SK-N-MC (cell line): ENCODE data around the gene SPTLC2.

Experiments
- EZH2 ChIP-seq: fragments of 200-600 bp; sonication (generic); IDR thresholded peaks from one replicate; pipeline ENCODE4 v1.6.1; 2017; ENCODE audit warnings: antibody characterized with exemption
- FOXP2 ChIP-seq: optimal IDR thresholded peaks from 2 replicates; pipeline ENCODE3; 2011; ENCODE audit warnings: mild to moderate bottlenecking, moderate library complexity; ENCODE audit not compliant: insufficient read depth; ENCODE audit errors: extremely low read length, control extremely low read depth
- POLR2AphosphoS5 ChIP-seq: IDR thresholded peaks from 2 replicates; pipeline ENCODE4 v1.6.1; 2012; ENCODE audit warnings: mild to moderate bottlenecking, low read depth, low read length, borderline replicate concordance

GRCh38 chr14:77557391-77557790, 59.0 kb downstream of the SPTLC2 start:
- TF ChIP-seq POLR2AphosphoS5: no peak
- no peak for TF ChIP-seq EZH2
- TF ChIP-seq FOXP2: no peak
